ENCODE data around the gene PTH2. TPM values are rescaled to one million over a fixed set of nuclear protein-coding genes. Genes with fewer than 3 reads are reported as not detected.

The PTH2 gene
- total RNA-seq, 8 experiments from 2014 or later: 1.2 TPM; not detected in 7

DNA sequence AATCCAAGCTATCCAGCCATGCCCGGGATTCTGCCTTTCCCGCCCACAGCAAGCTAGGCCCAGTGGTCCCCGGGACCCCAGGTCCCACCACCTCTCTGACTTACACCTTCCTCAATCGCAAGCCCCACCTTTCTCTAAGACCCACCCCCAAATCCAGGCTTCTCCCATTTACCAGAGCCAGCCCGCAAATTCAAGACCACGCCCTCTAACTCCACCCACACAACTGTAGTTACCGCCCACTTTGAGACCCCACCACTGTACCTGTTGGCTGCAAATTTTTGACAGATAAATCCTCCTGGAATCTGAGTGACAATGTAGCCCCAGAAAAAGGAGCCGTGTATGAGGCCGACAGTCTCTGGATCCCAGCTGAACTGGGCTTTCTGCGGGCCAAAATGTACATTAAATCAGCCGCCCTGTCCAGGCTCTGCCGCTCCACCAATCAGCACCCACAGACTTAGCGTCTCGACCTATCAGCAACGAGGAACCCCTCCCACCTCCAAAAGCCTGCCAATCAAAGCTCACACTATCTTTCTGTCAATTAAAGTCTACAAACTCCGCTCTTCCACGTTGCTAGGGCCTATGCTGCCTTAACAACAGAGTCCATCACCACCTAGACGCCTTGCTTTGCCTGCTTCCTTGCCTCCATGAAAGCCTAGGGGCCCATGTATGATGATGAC is 11.8 kb upstream of the PTH2 start:
- Histone ChIP-seq H3K4me3 (no peak overlapping the region), H3K4me1 (replicated peaks in 1 of 2) (peaks cover 10 to 14% of the 10 kb centered on the region in 2 donors), H3K27ac (no peak overlapping the region)
- in situ Hi-C loops (cut with MboI; ENCODE audit: low pct_unique_long_range_greater_than_20kb in 2 of 9, low sequenced_read_pairs in 9 of 9, unreplicated experiment in 9 of 9): no loop called here
- ATAC-seq (replicated peaks in 6 of 8): no peak
- 40 to 100% (median 81%) methylated on average over 1 to 7 of the region's 18 CpGs; no CpG with 5 or more reads in 3 of the 10 experiments for WGBS, 10 experiments

DNA sequence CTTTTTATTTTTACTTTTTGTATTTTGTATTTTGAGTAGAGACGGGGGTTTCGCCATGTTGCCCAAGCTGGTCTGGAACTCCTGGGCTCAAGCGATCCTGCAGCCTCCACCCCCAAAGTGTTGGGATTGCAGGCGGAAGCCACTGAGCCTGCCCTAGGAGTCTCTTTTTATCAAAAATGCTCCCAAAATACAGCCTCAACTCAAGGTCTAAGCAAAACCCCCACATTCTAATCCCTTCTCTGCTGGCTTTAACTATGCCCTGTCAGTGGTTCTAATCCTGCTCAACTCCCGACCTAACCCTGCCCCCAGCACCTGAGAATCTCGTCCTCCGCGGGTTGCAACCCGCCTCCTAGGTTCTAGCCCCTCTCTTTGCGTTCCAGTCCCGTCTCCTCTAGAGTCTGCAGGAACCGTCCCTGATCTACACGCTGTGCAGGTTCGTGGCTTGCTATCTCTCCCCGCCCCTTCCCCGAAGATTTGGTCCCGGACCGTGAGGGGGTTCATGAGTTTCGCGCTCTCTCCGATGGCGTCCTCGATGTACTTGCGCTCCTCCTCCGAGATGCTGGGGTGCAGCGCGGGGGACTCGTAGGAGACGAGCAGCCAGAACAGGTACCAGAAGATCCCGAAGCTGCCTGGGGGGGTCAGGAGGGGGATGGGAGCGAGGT is 10.1 kb upstream of the PTH2 start:
- ATAC-seq (replicated peaks in 6 of 8): no peak
- peaks cover 12 to 17% of the 10 kb centered on the region in 2 donors for H3K4me1 ChIP-seq (replicated peaks in 1 of 2)
- no peak overlapping the region for H3K27ac ChIP-seq
- H3K4me3 ChIP-seq: no peak overlapping the region
- 8 to 66% (median 17%) methylated on average over 2 to 20 of the region's 31 CpGs; no CpG with 5 or more reads in 5 of the 10 experiments for WGBS, 10 experiments
- in situ Hi-C loops (cut with MboI; ENCODE audit: low pct_unique_long_range_greater_than_20kb in 2 of 9, low sequenced_read_pairs in 9 of 9, unreplicated experiment in 9 of 9): no loop called here

DNA sequence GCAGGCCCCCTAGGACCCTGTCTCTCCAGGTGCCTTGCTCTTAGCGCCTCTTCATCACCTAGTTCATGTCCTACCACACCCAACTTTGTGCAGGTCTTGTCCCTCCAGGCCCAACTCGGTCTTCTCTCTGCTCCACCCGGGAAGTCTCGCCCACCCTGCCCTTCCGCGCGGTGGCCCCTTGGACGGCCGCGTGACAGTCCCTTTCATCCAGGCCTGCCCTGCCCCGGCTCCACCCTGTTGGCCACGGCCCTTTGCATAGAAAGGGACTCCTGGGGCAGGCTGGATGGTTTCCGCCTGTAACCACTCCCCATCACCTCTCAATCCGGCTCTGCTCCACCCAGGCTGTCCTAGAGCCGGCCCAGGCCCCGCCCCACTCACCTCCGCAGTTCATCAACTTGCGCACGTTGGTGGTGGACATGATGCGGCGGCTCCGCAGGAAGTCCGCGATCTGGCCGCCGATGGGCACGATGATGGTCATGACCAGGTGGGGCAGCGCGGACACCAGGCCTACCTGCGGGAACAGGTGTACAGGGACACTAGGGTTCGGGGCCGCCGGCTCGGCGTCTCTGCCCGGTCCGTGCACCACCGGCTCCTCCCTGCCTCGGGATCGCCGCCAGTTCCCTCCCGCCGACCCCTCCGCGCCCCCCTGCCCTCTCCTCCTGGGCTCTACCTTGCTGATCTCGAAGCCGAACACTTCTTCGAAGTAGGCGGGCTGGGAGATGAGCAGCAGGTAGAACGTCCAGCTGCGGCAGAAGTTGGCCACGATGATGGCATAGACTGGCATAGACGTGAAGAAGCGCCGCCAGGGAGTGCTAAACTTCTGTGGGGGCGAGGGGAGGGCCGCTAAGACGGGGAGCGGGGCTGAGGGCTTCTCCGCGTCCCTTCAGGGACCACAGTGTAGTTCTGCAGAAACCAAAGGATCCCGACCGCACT is 9.2 kb upstream of the PTH2 start:
- in situ Hi-C loops (cut with MboI; ENCODE audit: low pct_unique_long_range_greater_than_20kb in 2 of 9, low sequenced_read_pairs in 9 of 9, unreplicated experiment in 9 of 9): no loop called here
- 16 to 100% (median 26%) methylated on average over 1 to 13 of the region's 63 CpGs; no CpG with 5 or more reads in 6 of the 10 experiments for WGBS, 10 experiments
- Histone ChIP-seq H3K4me3 (no peak overlapping the region), H3K4me1 (replicated peaks in 1 of 2) (peaks cover 18 to 24% of the 10 kb centered on the region in 2 donors), H3K27ac (no peak overlapping the region)
- ATAC-seq (replicated peaks in 6 of 8): peak in 1 of 8 experiments; percentile 27

DNA sequence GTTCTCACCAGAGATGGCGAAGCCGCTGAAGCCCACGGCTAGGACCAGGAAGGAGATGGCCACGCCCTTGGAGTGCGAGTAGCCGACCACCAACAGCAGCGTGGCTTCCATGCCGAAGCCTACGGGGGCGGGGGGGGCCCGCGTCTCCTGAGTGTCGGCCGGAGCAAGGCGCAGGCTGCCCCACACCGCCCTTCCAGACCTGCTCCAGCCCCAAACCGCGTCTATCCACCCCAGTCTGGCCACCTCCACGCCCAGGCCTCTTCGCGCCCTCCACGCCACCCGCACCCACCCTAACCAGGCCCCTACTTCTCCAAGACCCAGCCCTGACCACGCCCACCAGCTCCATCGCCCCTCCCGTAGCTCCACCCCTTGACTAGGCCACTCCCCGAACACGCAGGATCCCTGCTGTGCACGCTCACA is 8.1 kb upstream of the PTH2 start:
- WGBS, 10 experiments: 22 to 67% (median 37%) methylated on average over 1 to 9 of the region's 29 CpGs; no CpG with 5 or more reads in 4 of the 10 experiments
- in situ Hi-C loops (cut with MboI; ENCODE audit: low pct_unique_long_range_greater_than_20kb in 2 of 9, low sequenced_read_pairs in 9 of 9, unreplicated experiment in 9 of 9): no loop called here
- H3K27ac ChIP-seq: no peak overlapping the region
- peaks cover 9 to 13% of the 10 kb centered on the region in 2 donors for H3K4me1 ChIP-seq (replicated peaks in 1 of 2)
- no peak overlapping the region for H3K4me3 ChIP-seq
- ATAC-seq (replicated peaks in 6 of 8): no peak

DNA sequence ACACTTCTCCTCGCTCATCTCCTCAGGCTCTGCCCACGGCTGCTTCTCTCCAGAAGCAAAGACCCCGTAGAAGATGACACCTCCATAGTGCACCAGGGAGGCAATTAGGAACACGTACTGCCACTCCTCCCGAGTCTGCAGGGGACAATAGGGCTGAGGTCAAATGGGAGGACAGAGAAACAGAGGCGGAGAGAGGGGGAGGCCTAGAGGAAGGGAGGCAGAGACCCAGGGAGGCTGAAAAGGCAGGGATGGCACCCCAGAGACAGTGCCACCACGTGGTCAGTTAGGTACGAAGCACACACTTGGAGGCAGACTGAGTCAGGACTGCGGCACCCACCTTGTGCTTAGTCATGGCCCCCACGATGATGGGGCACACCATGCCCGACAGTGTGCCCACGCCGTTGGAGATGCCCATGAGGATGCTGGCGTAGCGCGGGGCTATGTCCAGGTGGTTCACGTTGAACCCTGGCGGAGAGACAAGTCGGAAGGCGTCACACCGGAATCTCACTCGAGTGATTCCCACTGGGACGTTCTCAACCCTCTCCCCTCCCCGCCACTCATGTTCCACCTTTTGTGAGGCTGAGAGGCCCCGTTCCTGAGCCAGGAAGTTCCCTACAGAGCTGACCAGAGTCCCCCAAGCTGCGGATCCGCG is 7.6 kb upstream of the PTH2 start:
- in situ Hi-C loops (cut with MboI; ENCODE audit: low pct_unique_long_range_greater_than_20kb in 2 of 9, low sequenced_read_pairs in 9 of 9, unreplicated experiment in 9 of 9): no loop called here

DNA sequence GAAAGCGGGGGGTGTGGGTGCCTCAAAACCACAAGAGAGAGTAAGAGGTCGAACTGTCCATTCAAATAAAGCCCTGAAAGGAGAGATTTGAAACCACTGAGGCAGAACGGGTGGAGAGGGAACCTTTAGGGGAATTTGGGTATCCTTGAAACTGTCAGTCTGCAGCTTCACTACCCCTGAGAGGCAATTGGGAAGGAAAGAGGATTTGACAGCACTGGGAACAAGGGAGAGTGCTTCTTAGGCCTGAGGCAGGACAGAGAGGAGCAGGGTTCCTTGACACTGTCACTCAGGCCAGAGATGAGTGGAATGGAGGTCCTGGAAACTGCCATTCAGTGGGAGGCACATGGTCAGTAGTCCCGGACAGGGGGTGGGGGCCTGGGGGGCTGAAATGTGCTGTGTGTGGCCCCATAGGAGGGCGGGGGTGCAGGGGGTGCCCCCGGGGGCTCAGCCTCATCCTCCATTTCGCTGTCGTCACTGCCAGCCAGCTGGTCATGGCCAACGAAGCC is 7.0 kb upstream of the PTH2 start:
- ATAC-seq (replicated peaks in 6 of 8): no peak
- WGBS, 10 experiments: 61 to 100% (median 73%) methylated on average over 1 to 3 of the region's 9 CpGs; no CpG with 5 or more reads in 2 of the 10 experiments
- in situ Hi-C loops (cut with MboI; ENCODE audit: low pct_unique_long_range_greater_than_20kb in 2 of 9, low sequenced_read_pairs in 9 of 9, unreplicated experiment in 9 of 9): no loop called here
- Histone ChIP-seq H3K4me1 (replicated peaks in 1 of 2) (peaks cover 9 to 13% of the 10 kb centered on the region in 2 donors), H3K4me3 (no peak overlapping the region), H3K27ac (no peak overlapping the region)

More for the DNA sequence above, 7.6 kb upstream of the PTH2 start:
- 58 to 100% (median 70%) methylated on average over 1 to 7 of the region's 28 CpGs; no CpG with 5 or more reads in 4 of the 10 experiments for WGBS, 10 experiments
- H3K4me1 ChIP-seq (replicated peaks in 1 of 2): peaks cover 9 to 13% of the 10 kb centered on the region in 2 donors
- H3K4me3 ChIP-seq: no peak overlapping the region
- no peak overlapping the region for H3K27ac ChIP-seq
- no peak for ATAC-seq (replicated peaks in 6 of 8)

DNA sequence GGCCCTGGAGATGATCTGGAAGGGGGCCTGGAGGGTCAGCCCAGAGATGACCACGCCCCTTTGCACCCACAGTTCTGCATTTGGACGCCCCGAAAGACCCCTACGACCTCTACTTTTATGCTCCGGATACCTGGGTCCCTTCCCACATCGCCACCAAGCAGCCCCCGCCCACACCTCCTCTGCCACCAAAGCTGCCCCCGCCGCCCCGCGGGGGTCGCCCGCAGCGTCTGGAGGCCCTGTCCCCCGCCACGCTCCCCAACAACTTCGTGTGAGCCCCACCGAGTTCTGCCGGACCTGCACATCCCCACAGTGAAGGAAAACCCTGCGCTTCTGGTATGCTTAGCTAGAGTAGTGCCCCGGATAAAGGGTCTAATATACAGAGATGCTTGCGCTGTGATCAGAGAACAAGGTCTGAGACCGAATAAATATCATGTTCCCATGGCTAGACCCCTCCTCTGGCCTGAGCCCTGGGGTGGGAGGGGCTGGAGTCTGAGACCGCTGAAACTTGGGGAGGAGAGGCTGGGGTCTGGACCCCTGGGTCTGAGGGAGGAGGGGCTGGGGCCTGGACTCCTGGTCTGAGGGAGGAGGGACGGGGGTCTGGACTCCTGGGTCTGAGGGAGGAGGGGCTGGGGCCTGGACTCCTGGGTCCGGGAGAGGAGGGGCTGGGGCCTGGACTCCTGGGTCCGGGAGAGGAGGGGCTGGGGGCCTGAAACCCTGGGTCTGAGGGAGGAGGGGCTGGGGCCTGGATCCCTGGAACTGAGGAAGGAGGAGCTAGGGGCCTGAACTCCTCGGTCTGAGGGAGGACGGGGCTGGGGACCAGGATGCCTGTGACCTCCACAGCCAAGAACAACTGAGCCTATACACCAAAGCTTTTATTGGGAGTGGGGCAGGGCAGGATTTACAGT is 5.6 kb upstream of the PTH2 start:
- Histone ChIP-seq H3K4me1 (replicated peaks in 1 of 2) (peaks cover 9 to 13% of the 10 kb centered on the region in 2 donors), H3K4me3 (peak overlapping the region in 1 of 5 donors; percentile 12), H3K27ac (no peak overlapping the region)
- WGBS, 10 experiments: 0 to 25% (median 7%) methylated on average over 2 to 13 of the region's 29 CpGs; no CpG with 5 or more reads in 6 of the 10 experiments
- peak in 5 of 8 experiments; percentile 10 to 41 (median 29) for ATAC-seq (replicated peaks in 6 of 8)
- in situ Hi-C loops (cut with MboI; ENCODE audit: low pct_unique_long_range_greater_than_20kb in 2 of 9, low sequenced_read_pairs in 9 of 9, unreplicated experiment in 9 of 9): no loop called here

DNA sequence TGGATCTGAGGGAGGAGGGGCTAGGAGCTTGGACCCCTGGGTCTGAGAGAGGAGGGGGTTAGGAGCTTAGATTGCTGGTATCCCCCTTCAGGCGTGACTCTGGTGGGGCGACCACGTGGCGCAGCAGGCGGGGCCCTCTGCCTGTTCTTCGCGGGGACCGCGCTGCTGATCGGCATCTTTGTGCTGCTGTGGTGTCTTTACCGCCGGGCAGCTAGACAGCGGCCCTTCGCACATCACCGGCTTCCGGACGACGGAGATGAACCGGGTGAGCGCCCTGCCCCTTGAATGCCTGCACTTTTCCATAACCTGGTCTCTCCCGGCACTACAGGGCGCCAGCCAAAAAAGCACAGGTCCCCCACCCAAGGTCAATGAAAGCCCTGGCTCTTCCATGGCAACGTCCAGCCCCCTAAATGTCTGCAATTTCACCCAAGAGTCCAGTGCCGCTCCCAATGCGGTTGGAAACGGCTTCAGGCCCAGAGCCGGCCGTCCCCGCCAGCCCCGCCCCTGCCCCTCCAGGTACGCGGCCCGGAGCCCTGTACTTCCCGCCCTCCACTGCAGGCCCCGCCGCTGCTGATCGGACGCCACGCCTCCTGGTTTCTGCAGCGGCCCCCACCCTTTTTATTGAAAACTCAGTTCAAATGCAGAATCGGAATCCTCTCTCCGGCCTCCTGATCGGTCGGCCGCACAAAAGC is 4.8 kb upstream of the PTH2 start:
- WGBS, 10 experiments: 0 to 4% (median 3%) methylated on average over 4 to 12 of the region's 45 CpGs; no CpG with 5 or more reads in 7 of the 10 experiments
- ATAC-seq (replicated peaks in 6 of 8): peak; percentile 55 to 79 (median 62)
- Histone ChIP-seq H3K4me3 (peak overlapping the region; percentile 2 to 18 (median 12)), H3K27ac (no peak overlapping the region), H3K4me1 (replicated peaks in 1 of 2) (peaks cover 13 to 21% of the 10 kb centered on the region in 2 donors)
- in situ Hi-C loops (cut with MboI; ENCODE audit: low pct_unique_long_range_greater_than_20kb in 2 of 9, low sequenced_read_pairs in 9 of 9, unreplicated experiment in 9 of 9): no loop called here

DNA sequence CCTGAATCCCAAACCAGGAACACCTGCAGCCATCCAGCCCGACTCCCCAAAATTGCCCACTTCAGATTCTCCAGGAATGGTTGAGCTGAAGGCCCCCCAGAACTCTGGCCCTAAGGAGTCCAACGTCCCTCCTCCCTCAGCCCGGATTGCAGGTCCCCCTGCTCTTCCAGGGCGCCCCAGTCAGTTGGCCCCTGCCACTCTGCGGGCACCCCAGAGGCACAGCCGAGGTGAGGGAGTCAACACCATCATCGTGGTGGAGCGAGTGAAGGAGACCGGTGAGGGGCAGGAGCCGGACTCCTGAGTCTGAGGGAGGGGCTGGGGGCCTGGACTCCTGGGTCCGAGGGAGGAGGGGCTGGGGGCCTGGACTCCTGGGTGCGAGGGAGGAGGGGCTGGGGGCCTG is 4.1 kb upstream of the PTH2 start:
- WGBS, 10 experiments: 80 to 100% methylated on average over 1 of the region's 12 CpGs; no CpG with 5 or more reads in 8 of the 10 experiments
- no peak overlapping the region for H3K4me3 ChIP-seq
- peaks cover 13 to 26% of the 10 kb centered on the region in 2 donors for H3K4me1 ChIP-seq (replicated peaks in 1 of 2)
- in situ Hi-C loops (cut with MboI; ENCODE audit: low pct_unique_long_range_greater_than_20kb in 2 of 9, low sequenced_read_pairs in 9 of 9, unreplicated experiment in 9 of 9): no loop called here
- no peak overlapping the region for H3K27ac ChIP-seq
- no peak for ATAC-seq (replicated peaks in 6 of 8)

DNA sequence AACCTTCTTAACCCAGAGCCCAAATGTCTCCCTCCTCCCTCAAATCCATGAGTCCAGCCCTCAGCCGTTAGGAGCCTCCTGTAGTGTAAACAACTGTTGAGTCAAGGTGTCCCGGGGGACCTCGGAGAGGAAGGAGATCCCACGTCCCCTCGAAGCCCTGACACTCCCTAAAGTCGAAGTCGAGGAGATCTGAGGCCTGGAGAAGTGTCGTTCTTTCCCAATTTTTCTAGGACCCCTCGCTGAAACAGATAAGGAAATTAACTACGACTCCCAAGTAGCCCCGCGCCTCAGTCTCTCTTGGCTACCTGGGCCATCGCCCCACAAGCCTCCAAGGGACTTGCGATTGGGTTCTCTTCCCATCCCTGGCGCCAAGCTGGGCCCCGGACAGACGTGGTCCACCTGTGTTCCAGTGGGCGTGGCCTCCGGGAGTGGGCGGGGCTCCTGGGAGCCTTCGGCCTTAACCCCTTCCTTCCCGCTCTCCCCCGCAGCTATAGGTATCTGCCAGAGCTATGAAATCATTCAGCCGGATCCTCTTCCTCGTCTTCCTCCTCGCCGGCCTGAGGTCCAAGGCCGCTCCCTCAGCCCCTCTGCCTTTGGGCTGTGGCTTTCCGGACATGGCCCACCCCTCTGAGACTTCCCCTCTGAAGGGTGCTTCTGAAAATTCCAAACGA is 2.8 kb upstream of the PTH2 start:
- H3K27ac ChIP-seq: no peak overlapping the region
- in situ Hi-C loops (cut with MboI; ENCODE audit: low pct_unique_long_range_greater_than_20kb in 2 of 9, low sequenced_read_pairs in 9 of 9, unreplicated experiment in 9 of 9): no loop called here
- H3K4me3 ChIP-seq: no peak overlapping the region
- peaks cover 17 to 32% of the 10 kb centered on the region in 2 donors for H3K4me1 ChIP-seq (replicated peaks in 1 of 2)
- peak in 1 of 8 experiments; percentile 28 for ATAC-seq (replicated peaks in 6 of 8)
- WGBS, 10 experiments: 0 to 20% (median 3%) methylated on average over 2 to 24 of the region's 30 CpGs; no CpG with 5 or more reads in 5 of the 10 experiments

All from motor neuron (in vitro differentiated cells).